HG02763 (cell line): ENCODE results near the gene ANKRD16.

Experiments
- ATAC-seq: cut with Tn5 transposase; IDR thresholded peaks from one replicate; pipeline ENCODE4 v1.9.1; 2021; ENCODE audit warnings: mild to moderate bottlenecking, moderate library complexity; ENCODE audit not compliant: unreplicated experiment

The ANKRD16 gene

GRCh38 chr10:5904227-5904626 is 14.5 kb upstream of the ANKRD16 start:
- ATAC-seq = peak; percentile 83

- ATAC-seq = no peak
These were observed 13.9 kb upstream of the ANKRD16 start for GRCh38 chr10:5903563-5903962.

- no peak for ATAC-seq
These were observed 13.0 kb upstream of the ANKRD16 start for GRCh38 chr10:5902511-5903274.

GRCh38 chr10:5900247-5900646 is 10.6 kb upstream of the ANKRD16 start:
- no peak for ATAC-seq

GRCh38 chr10:5898163-5898562 is 8.5 kb upstream of the ANKRD16 start:
- no peak for ATAC-seq

GRCh38 chr10:5897504-5897903 is 7.8 kb upstream of the ANKRD16 start:
- ATAC-seq = no peak

GRCh38 chr10:5897053-5897340 is 7.3 kb upstream of the ANKRD16 start:
- no peak for ATAC-seq

- ATAC-seq = no peak
These were observed 6.7 kb upstream of the ANKRD16 start for GRCh38 chr10:5896208-5897052.

- peak; percentile 56 for ATAC-seq
These were observed 6.1 kb upstream of the ANKRD16 start for GRCh38 chr10:5895804-5896203.

GRCh38 chr10:5895365-5895764 is 5.7 kb upstream of the ANKRD16 start:
- ATAC-seq = no peak

- no peak for ATAC-seq
These were observed 5.2 kb upstream of the ANKRD16 start for GRCh38 chr10:5894873-5895272.

- ATAC-seq = no peak
These were observed 4.7 kb upstream of the ANKRD16 start for GRCh38 chr10:5894403-5894802.

GRCh38 chr10:5893321-5893720 is 3.6 kb upstream of the ANKRD16 start:
- ATAC-seq = no peak

GRCh38 chr10:5892007-5892406 is 2.3 kb upstream of the ANKRD16 start:
- ATAC-seq = no peak

GRCh38 chr10:5891009-5891408 is 1.3 kb upstream of the ANKRD16 start:
- ATAC-seq = no peak

- no peak for ATAC-seq
These were observed 791 bp upstream of the ANKRD16 start for GRCh38 chr10:5890452-5890915.

- ATAC-seq = peak; percentile 22
These were observed 660 bp downstream of the ANKRD16 start for GRCh38 chr10:5888843-5889623.

- ATAC-seq = no peak
These were observed 1.3 kb downstream of the ANKRD16 start for GRCh38 chr10:5888351-5888750.

- no peak for ATAC-seq
These were observed 2.1 kb downstream of the ANKRD16 start for GRCh38 chr10:5887641-5888040.

- ATAC-seq = no peak
These were observed 2.7 kb downstream of the ANKRD16 start for GRCh38 chr10:5887029-5887428.

GRCh38 chr10:5885619-5886018 is 4.1 kb downstream of the ANKRD16 start:
- ATAC-seq = no peak
